ENCODE results near the gene ADRA2C. TPM values are rescaled to one million over a fixed set of nuclear protein-coding genes. Genes with fewer than 3 reads are reported as not detected.

ADRA2C gene
- total and polyA plus RNA-seq, 12 donors: 2.8 to 8.8 (median 5.5) TPM

DNA sequence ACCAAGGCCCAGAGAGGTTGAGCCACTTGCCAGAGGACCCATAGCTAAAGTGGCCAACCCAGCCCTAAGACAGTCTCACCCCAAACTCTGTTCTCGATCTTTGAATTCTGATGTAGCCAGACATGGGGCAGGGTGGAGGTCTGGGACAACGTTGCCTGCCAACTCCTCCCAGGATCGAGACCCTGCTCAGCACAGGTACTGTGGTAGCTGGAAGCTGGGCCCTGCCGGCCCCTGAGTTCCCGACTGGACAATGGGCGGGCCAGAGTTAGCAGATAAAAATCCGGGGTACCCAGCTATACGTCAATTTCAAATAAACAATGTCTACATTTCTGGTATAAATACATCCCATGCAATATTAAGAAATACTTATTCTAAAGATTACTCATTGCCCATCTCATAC, 35.3 kb downstream of the ADRA2C start:
- no peak for ATAC-seq
- TF ChIP-seq, protein P1, sequence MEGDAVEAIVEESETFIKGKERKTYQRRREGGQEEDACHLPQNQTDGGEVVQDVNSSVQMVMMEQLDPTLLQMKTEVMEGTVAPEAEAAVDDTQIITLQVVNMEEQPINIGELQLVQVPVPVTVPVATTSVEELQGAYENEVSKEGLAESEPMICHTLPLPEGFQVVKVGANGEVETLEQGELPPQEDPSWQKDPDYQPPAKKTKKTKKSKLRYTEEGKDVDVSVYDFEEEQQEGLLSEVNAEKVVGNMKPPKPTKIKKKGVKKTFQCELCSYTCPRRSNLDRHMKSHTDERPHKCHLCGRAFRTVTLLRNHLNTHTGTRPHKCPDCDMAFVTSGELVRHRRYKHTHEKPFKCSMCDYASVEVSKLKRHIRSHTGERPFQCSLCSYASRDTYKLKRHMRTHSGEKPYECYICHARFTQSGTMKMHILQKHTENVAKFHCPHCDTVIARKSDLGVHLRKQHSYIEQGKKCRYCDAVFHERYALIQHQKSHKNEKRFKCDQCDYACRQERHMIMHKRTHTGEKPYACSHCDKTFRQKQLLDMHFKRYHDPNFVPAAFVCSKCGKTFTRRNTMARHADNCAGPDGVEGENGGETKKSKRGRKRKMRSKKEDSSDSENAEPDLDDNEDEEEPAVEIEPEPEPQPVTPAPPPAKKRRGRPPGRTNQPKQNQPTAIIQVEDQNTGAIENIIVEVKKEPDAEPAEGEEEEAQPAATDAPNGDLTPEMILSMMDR (IDR thresholded peaks at IDR 0.05): no peak
- Histone ChIP-seq H3K36me3 (no peaks in the 10 kb centered on the region), H3K4me3 (no peak overlapping the region), H3K9me3 (peaks cover 0 to 8% (median 0%) of the 10 kb centered on the region in 11 donors), H3K4me1 (no peaks in the 10 kb centered on the region), H3K27me3 (peaks cover 0 to 49% (median 46%) of the 10 kb centered on the region in 7 donors), H3K27ac (no peak overlapping the region)
- DNase-seq: no peak
- 81 to 86% methylated on average over 8 of the region's 8 CpGs for WGBS, 2 donors
- intact Hi-C loops (cut with DNase I): no loop called here

DNA sequence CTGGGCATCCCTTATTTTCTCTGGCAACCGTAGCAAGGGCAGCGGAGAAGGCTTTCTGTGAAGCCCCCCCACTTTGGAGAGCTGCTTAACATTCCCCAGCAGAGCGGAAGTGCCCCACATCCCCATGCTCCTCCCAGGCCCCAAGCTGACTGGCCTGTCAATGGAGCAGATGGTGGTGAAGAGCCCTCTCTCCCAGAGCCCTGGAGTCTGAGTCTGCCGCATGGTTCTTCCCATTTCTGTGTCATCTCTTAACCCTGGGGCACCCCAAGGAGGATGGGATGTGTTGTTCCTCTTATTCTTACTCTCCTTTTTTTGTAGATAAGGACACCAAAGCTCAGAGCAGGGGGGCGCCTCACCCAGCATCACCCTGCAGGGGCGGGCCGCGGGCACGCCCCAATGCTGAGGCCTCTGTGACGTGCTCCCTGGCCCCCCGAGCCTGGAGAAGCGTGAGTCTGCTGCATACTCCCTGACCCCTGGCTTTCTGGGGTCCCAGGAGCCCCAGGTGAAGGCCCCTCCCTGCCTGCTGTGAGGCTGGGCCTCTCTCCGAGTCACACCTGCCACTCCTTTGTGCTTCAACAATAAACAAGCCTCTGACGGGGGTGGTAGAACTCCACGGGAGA, 35.9 kb downstream of the ADRA2C start:
- Histone ChIP-seq H3K4me3 (no peak overlapping the region), H3K27me3 (peaks cover 0 to 49% (median 45%) of the 10 kb centered on the region in 7 donors), H3K27ac (no peak overlapping the region), H3K4me1 (no peaks in the 10 kb centered on the region), H3K9me3 (peaks cover 0 to 3% (median 0%) of the 10 kb centered on the region in 11 donors), H3K36me3 (no peaks in the 10 kb centered on the region)
- intact Hi-C loops (cut with DNase I): no loop called here
- ATAC-seq (no peak), DNase-seq (no peak)
- 68 to 74% methylated on average over 15 of the region's 15 CpGs for WGBS, 2 donors
- TF ChIP-seq, protein P1 (IDR thresholded peaks at IDR 0.05): no peak

DNA sequence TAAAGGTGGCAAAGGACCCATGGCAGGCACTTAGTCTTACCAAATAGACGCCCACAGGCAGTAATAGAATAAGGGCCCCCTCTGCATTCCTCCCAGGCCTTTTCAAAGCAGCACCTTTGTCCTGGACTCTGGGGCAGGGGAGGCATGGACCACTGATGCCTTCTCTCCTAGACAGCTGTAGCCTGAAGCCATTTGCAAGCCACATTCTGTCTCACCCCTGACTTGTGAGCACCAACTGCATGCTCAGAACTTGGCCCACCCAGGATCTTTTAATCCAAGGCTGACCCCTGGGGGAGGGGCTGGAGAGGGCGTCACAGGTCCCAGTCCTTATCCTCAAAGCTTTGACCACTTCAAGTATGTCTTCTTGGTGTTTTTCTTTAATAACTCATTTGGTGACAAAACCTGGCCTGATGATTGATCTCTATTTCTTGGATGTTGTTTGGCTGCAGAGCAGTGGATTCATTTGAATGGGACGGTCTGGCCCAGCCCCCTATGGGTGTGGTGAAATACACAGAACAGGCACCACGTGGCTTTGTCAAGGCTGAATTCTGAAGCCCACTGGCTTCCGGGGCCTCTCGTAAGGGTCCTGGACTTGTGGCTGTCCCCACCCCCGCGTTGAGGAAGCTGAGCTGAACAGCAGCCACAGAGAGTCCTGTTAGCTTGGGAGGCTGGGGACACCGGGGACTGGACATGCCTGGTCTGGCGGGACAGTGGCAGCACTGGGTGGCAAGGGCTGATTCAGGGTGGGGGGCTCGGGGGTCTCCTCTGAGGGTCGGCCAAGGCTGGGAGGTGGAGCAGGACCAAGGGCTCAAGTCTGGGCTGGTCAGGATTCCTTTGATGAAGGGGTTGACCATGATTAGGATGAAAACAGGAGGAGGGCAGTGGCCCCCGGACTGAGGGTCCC, 36.6 kb downstream of the ADRA2C start:
- no peaks in the 10 kb centered on the region for H3K36me3 ChIP-seq
- H3K27me3 ChIP-seq: peaks cover 0 to 57% (median 52%) of the 10 kb centered on the region in 7 donors
- no peak overlapping the region for H3K4me3 ChIP-seq
- no peak overlapping the region for H3K27ac ChIP-seq
- TF ChIP-seq, protein P1 (IDR thresholded peaks at IDR 0.05): no peak
- DNase-seq (no peak), ATAC-seq (no peak)
- intact Hi-C loops (cut with DNase I): no loop called here
- 46 to 48% methylated on average over 13 of the region's 13 CpGs for WGBS, 2 donors
- no peaks in the 10 kb centered on the region for H3K4me1 ChIP-seq
- no peaks in the 10 kb centered on the region for H3K9me3 ChIP-seq

DNA sequence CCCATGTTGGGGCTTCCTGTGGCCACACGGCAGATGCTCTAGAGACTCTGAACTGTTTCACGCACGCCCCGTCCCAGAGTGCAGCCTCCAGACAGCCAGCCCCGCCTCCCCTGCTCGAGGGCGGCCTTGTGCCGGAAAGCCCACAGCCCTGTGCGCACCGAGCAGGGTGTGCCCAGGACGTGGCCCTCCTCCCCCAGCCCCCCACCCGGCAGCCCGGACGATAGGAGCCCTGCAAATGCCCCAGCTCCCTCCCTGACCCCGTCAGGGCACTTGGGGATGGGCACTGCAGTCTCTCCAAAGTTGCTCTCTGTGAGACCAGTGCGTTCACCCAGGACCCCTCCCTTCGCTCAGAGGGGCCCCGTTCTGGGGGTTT, 37.3 kb downstream of the ADRA2C start:
- ATAC-seq (peak in 1 of 8 donors; percentile 20), DNase-seq (no peak)
- intact Hi-C loops (cut with DNase I): no loop called here
- Histone ChIP-seq H3K27ac (no peak overlapping the region), H3K4me3 (no peak overlapping the region), H3K4me1 (no peaks in the 10 kb centered on the region), H3K9me3 (no peaks in the 10 kb centered on the region), H3K27me3 (peaks cover 0 to 62% (median 57%) of the 10 kb centered on the region in 7 donors), H3K36me3 (no peaks in the 10 kb centered on the region)
- WGBS, 2 donors: 48 to 55% methylated on average over 18 of the region's 18 CpGs
- TF ChIP-seq, protein P1 (IDR thresholded peaks at IDR 0.05): no peak
